GM12872 (cell line): ENCODE data around the gene CLEC14A.

Experiments used
- TF ChIP-seq, protein P1 (sequence below): IDR thresholded peaks from 3 replicates; pipeline ENCODE4 v1.5.1; 2011; ENCODE audit warnings: low read depth, mild to moderate bottlenecking, low read length, moderate library complexity; ENCODE audit not compliant: insufficient read depth

Gene CLEC14A, protein sequence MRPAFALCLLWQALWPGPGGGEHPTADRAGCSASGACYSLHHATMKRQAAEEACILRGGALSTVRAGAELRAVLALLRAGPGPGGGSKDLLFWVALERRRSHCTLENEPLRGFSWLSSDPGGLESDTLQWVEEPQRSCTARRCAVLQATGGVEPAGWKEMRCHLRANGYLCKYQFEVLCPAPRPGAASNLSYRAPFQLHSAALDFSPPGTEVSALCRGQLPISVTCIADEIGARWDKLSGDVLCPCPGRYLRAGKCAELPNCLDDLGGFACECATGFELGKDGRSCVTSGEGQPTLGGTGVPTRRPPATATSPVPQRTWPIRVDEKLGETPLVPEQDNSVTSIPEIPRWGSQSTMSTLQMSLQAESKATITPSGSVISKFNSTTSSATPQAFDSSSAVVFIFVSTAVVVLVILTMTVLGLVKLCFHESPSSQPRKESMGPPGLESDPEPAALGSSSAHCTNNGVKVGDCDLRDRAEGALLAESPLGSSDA

DNA sequence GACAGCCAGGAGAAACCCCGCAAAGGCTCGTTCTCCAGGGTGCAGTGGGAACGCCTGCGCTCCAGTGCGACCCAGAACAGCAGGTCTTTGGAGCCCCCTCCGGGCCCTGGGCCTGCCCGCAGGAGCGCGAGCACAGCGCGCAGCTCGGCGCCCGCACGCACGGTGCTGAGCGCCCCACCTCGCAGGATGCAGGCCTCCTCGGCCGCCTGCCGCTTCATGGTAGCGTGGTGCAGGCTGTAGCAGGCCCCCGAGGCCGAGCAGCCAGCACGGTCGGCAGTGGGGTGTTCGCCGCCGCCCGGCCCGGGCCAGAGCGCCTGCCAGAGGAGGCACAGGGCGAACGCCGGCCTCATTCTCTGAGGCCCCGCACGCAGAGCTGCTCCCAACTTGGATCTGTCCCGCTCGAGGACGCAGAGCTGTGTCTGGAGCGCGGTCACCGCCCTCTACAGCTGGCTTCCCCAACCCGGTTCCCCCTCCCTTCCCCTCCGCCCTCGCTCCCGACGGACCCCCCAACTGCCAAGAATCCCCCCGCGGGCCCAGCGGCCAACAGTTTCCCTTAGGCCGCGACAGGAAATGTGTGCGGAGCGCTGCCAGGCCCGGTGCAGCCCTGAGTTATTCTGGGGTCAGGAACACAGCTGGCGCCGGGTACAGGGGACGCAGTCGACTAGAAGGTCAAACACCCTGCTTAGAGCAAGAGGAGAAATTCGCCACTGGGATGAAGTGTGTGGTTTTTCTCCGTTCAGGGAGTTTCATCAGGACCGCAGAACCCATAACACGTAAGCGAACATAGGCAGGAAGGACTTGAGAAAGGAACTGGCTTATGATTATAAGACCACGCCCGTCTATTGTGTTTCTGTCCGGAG is at the start of gene CLEC14A:
TSS of gene CLEC14A (minus strand) at position 421 of the 860 bp plus-strand sequence. CDS start at position 350, 71 bp downstream.
- TF ChIP-seq, protein P1, sequence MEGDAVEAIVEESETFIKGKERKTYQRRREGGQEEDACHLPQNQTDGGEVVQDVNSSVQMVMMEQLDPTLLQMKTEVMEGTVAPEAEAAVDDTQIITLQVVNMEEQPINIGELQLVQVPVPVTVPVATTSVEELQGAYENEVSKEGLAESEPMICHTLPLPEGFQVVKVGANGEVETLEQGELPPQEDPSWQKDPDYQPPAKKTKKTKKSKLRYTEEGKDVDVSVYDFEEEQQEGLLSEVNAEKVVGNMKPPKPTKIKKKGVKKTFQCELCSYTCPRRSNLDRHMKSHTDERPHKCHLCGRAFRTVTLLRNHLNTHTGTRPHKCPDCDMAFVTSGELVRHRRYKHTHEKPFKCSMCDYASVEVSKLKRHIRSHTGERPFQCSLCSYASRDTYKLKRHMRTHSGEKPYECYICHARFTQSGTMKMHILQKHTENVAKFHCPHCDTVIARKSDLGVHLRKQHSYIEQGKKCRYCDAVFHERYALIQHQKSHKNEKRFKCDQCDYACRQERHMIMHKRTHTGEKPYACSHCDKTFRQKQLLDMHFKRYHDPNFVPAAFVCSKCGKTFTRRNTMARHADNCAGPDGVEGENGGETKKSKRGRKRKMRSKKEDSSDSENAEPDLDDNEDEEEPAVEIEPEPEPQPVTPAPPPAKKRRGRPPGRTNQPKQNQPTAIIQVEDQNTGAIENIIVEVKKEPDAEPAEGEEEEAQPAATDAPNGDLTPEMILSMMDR, result no peak

GRCh38 chr14:38302966-38303365 is 47.1 kb upstream of the CLEC14A start:
- TF ChIP-seq, protein P1, result no peak

GRCh38 chr14:38302034-38302433 is 46.1 kb upstream of the CLEC14A start:
- TF ChIP-seq, protein P1, result no peak

GRCh38 chr14:38297681-38298080 is 41.8 kb upstream of the CLEC14A start:
- TF ChIP-seq, protein P1, result no peak

GRCh38 chr14:38291681-38292467 is 36.0 kb upstream of the CLEC14A start:
- TF ChIP-seq, protein P1, result no peak

DNA sequence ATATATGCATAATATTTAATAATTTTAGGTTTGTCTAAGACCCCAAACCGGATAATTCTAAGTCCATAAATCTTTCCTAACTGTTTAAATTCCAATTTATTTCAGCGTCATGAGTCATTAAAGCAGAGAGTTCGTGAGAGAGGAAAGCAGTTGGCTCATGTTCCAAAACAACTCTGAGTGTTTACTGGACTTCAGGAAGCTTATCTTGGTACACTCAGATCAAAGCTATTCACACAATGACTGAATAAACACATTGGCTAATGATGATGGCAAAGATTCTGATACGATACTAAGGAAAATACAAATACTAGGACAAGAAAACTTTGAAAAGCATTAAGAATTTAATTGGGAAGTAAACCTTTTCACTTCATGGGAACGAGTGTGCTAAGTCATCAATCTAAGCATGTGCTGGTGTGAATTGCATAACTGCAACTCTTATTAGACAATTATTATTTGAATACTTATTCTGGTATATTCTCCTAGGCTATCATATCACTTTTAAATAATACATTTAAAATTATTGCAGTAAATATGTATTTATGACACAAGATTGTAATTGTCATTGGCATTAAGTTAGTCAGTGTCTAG is 34.8 kb upstream of the CLEC14A start:
- TF ChIP-seq, protein P1, result no peak
